Kidney (tissue), 14 donors: Measurements from ENCODE around the gene NDUFS8. TPM values are rescaled to one million over a fixed set of nuclear protein-coding genes. Genes with fewer than 3 reads are reported as not detected.

Source experiments
- DNase-seq, 5 donors: peaks; one replicate each; pipeline ENCODE4 v3.0.0-alpha.2; 2013 to 2020
- FAIRE-seq: peaks from 2 replicates; lab custom pipeline; 2012; peaks lifted over from hg19 to GRCh38; lab: Jason Lieb, UNC
- H3K27ac ChIP-seq, 2 donors: one replicate each; pipeline ENCODE4 v1.7.0; 2013; ENCODE audit warnings: low read depth in 2 of 2, low read length in 2 of 2, inconsistent platforms in 1 of 2
- H3K27me3 ChIP-seq: one replicate; pipeline ENCODE4 v1.7.1; 2013; ENCODE audit warnings: low read length, inconsistent platforms; ENCODE audit not compliant: control insufficient read depth, insufficient read depth
- H3K36me3 ChIP-seq, 3 donors: one replicate each; pipeline versions ENCODE4 v1.7.0 to v1.7.1; 2013; ENCODE audit warnings: low read length in 3 of 3, control low read depth in 1 of 3, inconsistent platforms in 1 of 3; ENCODE audit not compliant: insufficient read depth in 3 of 3, control insufficient read depth in 2 of 3
- H3K4me1 ChIP-seq, 3 donors: one replicate each; pipeline versions ENCODE4 v1.7.0 to v1.7.1; 2013; ENCODE audit warnings: low read length in 3 of 3, inconsistent platforms in 1 of 3, low read depth in 1 of 3; ENCODE audit not compliant: control insufficient read depth in 2 of 3, insufficient read depth in 2 of 3
- H3K4me3 ChIP-seq, 3 donors: one replicate each; pipeline versions ENCODE4 v1.7.0 to v1.8.1; 2013; ENCODE audit warnings: low read length in 3 of 3, control low read depth in 1 of 3, inconsistent platforms in 1 of 3
- H3K9ac ChIP-seq, 3 donors: one replicate each; pipeline versions ENCODE4 v1.7.0 to v1.7.1; 2013; ENCODE audit warnings: low read length in 3 of 3, control low read depth in 1 of 3, inconsistent platforms in 1 of 3
- H3K9me3 ChIP-seq, 3 donors: one replicate each; pipeline versions ENCODE4 v1.7.0 to v1.7.1; 2013; ENCODE audit warnings: low read length in 3 of 3, control low read depth in 1 of 3, inconsistent platforms in 1 of 3; ENCODE audit not compliant: control insufficient read depth in 2 of 3, insufficient read depth in 1 of 3
- intact Hi-C: fragments of 100-400 bp; cut with DNase I; formaldehyde crosslinking; loops from one replicate; pipeline ENCODE4 v1.11.1; 2022
- polyA plus RNA-seq: library from polyadenylated mRNA; stranded (reverse); fragments of 350-450 nt; fragmentation: Illumina TruSeq; extraction: RNeasy Lipid Tissue Mini Kit (QIAGEN cat#74804); gene quantifications from one replicate; pipeline ENCODE4 v1.2.3, GENCODE V29; 2014; ENCODE audit warnings: low read depth, low replicate concordance; ENCODE audit not compliant: insufficient read depth
- total RNA-seq: library from RNA; stranded (reverse); fragmentation: NEBNext Ultra II Directional; extraction: Animal tissue kit (Norgen Biotek cat#: 25700); gene quantifications from one replicate; pipeline ENCODE4 v1.2.1, GENCODE V29; 2021
- TF ChIP-seq, protein P1 (sequence below): IDR thresholded peaks from 3 replicates; pipeline ENCODE4 v1.5.1; 2012; ENCODE audit warnings: mild to moderate bottlenecking, moderate library complexity, borderline replicate concordance; ENCODE audit not compliant: insufficient read depth; ENCODE audit errors: extremely low read depth
- donor health status: control.
- donor health status: control.
- donor health status: control.
- donor health status: control.
- donor health status: control.
- donor health status: DM: yes; HTN: yes; CAD: no.
- donor health status: Normal renal cell carcinoma (clear cell type).

NDUFS8 gene
- total and polyA plus RNA-seq, 2 donors from 2014 or later, result 144 to 472 TPM

DNA sequence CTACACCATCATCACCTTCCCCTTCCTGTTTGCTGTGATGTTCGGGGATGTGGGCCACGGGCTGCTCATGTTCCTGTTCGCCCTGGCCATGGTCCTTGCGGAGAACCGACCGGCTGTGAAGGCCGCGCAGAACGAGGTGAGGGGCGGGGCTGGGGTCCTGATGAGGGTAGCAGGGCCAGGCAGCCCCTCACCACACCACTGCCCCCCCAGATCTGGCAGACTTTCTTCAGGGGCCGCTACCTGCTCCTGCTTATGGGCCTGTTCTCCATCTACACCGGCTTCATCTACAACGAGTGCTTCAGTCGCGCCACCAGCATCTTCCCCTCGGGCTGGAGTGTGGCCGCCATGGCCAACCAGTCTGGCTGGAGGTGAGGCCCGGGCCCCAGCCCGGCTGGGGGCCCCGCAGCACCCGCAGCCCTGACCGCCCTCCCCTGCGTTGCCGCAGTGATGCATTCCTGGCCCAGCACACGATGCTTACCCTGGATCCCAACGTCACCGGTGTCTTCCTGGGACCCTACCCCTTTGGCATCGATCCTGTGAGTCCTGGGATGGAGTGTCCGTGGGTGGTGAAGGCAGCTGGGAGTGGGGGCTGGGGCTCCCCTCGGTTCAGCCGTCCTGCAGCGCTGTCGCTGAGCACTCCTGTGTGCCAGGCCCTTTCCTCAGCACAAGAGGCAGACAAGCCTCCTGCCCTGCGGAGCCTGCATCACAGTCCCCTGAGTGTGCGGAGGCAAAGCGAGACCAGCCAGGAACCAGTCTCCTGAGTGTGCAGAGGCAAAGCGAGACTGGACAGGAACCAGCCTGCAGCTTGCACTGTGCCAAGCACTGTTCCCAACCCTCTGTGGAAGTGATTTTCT is 17.2 kb downstream of the NDUFS8 start:
- Histone ChIP-seq H3K4me1 (no peaks in the 10 kb centered on the region), H3K9ac (no peak overlapping the region), H3K27me3 (no peaks in the 10 kb centered on the region), H3K4me3 (no peak overlapping the region), H3K36me3 (no peaks in the 10 kb centered on the region), H3K9me3 (no peaks in the 10 kb centered on the region), H3K27ac (no peak overlapping the region)
- FAIRE-seq, result no peak
- no peak for DNase-seq
- intact Hi-C loops, result no loop called here
- TF ChIP-seq, protein P1, sequence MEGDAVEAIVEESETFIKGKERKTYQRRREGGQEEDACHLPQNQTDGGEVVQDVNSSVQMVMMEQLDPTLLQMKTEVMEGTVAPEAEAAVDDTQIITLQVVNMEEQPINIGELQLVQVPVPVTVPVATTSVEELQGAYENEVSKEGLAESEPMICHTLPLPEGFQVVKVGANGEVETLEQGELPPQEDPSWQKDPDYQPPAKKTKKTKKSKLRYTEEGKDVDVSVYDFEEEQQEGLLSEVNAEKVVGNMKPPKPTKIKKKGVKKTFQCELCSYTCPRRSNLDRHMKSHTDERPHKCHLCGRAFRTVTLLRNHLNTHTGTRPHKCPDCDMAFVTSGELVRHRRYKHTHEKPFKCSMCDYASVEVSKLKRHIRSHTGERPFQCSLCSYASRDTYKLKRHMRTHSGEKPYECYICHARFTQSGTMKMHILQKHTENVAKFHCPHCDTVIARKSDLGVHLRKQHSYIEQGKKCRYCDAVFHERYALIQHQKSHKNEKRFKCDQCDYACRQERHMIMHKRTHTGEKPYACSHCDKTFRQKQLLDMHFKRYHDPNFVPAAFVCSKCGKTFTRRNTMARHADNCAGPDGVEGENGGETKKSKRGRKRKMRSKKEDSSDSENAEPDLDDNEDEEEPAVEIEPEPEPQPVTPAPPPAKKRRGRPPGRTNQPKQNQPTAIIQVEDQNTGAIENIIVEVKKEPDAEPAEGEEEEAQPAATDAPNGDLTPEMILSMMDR, result no peak

DNA sequence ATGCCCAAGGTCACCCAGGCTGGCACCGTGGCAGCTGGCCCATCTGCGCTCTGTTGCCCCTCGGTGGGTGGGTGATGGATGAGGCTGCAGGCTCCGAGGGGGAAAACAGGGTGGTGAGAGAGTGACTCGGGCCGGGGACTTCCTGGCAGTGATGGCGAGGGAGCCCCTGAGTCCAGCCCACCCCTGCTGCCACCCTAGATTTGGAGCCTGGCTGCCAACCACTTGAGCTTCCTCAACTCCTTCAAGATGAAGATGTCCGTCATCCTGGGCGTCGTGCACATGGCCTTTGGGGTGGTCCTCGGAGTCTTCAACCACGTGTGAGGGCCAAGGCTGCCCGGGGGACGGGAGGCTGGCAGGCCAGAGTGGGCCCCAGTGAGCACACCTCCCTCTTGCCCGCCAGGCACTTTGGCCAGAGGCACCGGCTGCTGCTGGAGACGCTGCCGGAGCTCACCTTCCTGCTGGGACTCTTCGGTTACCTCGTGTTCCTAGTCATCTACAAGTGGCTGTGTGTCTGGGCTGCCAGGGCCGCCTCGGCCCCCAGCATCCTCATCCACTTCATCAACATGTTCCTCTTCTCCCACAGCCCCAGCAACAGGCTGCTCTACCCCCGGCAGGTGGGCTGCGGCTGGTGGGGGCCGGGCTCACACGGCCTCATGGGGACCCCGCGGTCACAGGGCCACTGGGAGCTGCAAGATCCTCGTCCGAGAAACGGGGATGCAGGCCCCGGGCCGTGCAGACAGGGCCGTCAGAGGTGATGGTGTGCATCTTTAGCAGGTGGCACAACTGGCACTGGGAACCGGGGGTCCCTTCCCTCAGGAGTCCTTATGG is 18.4 kb downstream of the NDUFS8 start:
- FAIRE-seq, result no peak
- H3K9ac ChIP-seq, result no peak overlapping the region
- no peak overlapping the region for H3K27ac ChIP-seq
- H3K4me3 ChIP-seq, result no peak overlapping the region
- no peaks in the 10 kb centered on the region for H3K9me3 ChIP-seq
- peaks cover 0 to 8% (median 0%) of the 10 kb centered on the region in 3 donors for H3K36me3 ChIP-seq
- no peaks in the 10 kb centered on the region for H3K4me1 ChIP-seq
- intact Hi-C loops, result no loop called here
- peak in 1 of 5 donors; percentile 24 for DNase-seq
- H3K27me3 ChIP-seq, result no peaks in the 10 kb centered on the region
- TF ChIP-seq, protein P1, result no peak

DNA sequence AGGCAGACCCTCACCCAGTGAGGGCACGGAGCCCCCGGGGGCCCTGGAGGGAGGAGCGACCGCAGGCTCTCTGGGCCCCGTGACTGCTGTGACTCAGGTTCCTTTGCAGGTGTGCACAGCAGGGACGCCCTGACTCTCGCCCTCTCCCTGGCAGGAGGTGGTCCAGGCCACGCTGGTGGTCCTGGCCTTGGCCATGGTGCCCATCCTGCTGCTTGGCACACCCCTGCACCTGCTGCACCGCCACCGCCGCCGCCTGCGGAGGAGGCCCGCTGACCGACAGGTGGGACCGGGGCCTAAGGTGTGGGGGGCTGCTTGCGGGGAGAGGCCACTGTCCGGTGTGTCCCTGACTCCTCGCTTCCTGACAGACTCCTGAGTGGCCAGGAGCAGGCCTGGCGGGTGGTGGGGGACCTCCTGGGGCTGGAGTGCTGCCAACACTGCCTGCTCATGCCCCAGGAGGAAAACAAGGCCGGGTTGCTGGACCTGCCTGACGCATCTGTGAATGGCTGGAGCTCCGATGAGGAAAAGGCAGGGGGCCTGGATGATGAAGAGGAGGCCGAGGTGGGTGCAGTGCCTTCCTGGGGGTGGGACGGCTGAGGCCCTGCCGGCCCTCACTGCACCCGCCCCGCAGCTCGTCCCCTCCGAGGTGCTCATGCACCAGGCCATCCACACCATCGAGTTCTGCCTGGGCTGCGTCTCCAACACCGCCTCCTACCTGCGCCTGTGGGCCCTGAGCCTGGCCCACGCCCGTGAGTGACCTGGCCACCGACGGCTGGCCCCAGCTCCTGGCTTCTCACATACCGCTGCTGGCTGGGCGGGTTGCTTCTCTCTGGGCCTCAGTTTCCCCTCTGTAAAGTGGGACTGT is 19.3 kb downstream of the NDUFS8 start:
- no peak overlapping the region for H3K27ac ChIP-seq
- no peaks in the 10 kb centered on the region for H3K4me1 ChIP-seq
- peaks cover 0 to 8% (median 0%) of the 10 kb centered on the region in 3 donors for H3K36me3 ChIP-seq
- DNase-seq (peak in 1 of 5 donors; percentile 41), FAIRE-seq (no peak)
- no peaks in the 10 kb centered on the region for H3K27me3 ChIP-seq
- intact Hi-C loops, result no loop called here
- no peaks in the 10 kb centered on the region for H3K9me3 ChIP-seq
- H3K4me3 ChIP-seq, result no peak overlapping the region
- TF ChIP-seq, protein P1, result no peak
- H3K9ac ChIP-seq, result no peak overlapping the region
